Activated T-cell treated with anti-CD3 and anti-CD28 coated beads, Interleukin-2, amount 50 U/mL, for 24 hours (primary cell): ENCODE measurements around the gene CDH22.
A peak's percentile ranks its signal among the peaks of the same experiment; 100 is the strongest.

Experiments used
- DNase-seq: peaks from one replicate; pipeline ENCODE4 v3.0.0-alpha.2; 2020
- H3K27ac Mint-ChIP-seq: 2 replicates; pipeline ENCODE4 v1.8.0; 2020; ENCODE audit warnings: mild to moderate bottlenecking, mixed read lengths
- H3K27me3 Mint-ChIP-seq: 2 replicates; pipeline ENCODE4 v1.8.0; 2020; ENCODE audit warnings: mixed read lengths
- H3K36me3 Mint-ChIP-seq: 2 replicates; pipeline ENCODE4 v1.8.0; 2020; ENCODE audit warnings: low read depth, mixed read lengths
- H3K4me1 Mint-ChIP-seq: 2 replicates; pipeline ENCODE4 v1.8.0; 2020; ENCODE audit warnings: low read depth, mixed read lengths
- H3K4me3 Mint-ChIP-seq: 2 replicates; pipeline ENCODE4 v1.8.0; 2020; ENCODE audit warnings: mild to moderate bottlenecking, moderate library complexity, mixed read lengths
- H3K9me3 Mint-ChIP-seq: 2 replicates; pipeline ENCODE4 v1.8.0; 2020; ENCODE audit warnings: mixed read lengths

Gene CDH22

DNA sequence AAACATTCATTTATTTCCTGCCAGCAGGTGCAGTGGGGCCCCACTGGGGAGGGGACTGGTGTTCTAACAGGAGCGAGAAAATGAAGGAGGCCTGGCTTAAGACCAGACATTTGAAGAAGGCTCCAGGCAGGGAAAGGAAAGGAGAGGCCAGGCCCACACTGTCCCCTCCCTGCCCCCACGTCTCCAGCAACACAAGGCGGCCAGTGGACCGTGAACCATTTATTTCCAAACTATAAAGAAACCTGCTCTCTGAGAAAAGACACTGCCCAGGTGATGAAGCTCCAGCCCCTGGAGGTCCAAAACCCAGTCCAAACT, 41.4 kb upstream of the CDH22 start:
- H3K27me3 Mint-ChIP-seq, result no peaks in the 10 kb centered on the region
- no peak for DNase-seq
- peak overlapping the region; percentile 8 for H3K27ac Mint-ChIP-seq
- no peak overlapping the region for H3K4me3 Mint-ChIP-seq
- peaks cover 77% of the 10 kb centered on the region for H3K36me3 Mint-ChIP-seq
- no peaks in the 10 kb centered on the region for H3K9me3 Mint-ChIP-seq
- H3K4me1 Mint-ChIP-seq, result peaks cover 26% of the 10 kb centered on the region

DNA sequence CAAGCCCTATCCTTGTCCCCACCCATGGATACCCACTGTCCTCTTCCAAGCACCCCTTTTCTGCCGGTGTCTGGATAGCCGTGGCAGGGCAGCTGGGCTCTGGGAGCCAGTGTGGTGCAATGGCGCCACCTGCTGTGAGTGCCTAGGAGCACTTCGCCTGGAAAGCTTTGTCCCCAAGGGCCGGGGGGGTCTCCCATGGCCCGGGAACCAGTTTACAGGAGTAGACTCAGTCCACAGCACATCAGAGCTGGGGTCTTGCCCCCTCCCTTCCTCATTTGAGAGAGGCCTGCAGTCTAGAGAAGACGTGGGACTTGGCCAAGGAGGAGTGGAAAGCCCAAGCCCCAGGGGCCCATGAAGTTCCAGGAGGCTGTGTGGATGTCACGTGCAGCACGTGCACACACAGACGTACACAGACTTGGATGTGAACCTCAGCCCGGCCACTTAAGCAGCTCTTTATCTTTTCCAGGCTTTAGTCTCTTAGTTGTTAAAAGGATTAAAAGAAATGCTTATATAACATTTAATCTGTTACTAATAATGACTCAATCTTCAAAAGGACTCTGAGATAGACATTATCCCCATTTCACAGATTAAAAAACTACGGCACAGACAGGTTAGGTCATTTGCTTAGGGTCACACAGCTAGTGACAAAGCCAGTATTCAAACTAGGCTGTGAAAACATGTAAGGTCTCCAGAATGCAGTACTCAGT, 40.9 kb upstream of the CDH22 start:
- peak; percentile 65 for DNase-seq
- no peaks in the 10 kb centered on the region for H3K9me3 Mint-ChIP-seq
- H3K36me3 Mint-ChIP-seq, result peaks cover 72% of the 10 kb centered on the region
- H3K27ac Mint-ChIP-seq, result peak overlapping the region; percentile 8
- no peak overlapping the region for H3K4me3 Mint-ChIP-seq
- H3K27me3 Mint-ChIP-seq, result no peaks in the 10 kb centered on the region
- peaks cover 23% of the 10 kb centered on the region for H3K4me1 Mint-ChIP-seq

DNA sequence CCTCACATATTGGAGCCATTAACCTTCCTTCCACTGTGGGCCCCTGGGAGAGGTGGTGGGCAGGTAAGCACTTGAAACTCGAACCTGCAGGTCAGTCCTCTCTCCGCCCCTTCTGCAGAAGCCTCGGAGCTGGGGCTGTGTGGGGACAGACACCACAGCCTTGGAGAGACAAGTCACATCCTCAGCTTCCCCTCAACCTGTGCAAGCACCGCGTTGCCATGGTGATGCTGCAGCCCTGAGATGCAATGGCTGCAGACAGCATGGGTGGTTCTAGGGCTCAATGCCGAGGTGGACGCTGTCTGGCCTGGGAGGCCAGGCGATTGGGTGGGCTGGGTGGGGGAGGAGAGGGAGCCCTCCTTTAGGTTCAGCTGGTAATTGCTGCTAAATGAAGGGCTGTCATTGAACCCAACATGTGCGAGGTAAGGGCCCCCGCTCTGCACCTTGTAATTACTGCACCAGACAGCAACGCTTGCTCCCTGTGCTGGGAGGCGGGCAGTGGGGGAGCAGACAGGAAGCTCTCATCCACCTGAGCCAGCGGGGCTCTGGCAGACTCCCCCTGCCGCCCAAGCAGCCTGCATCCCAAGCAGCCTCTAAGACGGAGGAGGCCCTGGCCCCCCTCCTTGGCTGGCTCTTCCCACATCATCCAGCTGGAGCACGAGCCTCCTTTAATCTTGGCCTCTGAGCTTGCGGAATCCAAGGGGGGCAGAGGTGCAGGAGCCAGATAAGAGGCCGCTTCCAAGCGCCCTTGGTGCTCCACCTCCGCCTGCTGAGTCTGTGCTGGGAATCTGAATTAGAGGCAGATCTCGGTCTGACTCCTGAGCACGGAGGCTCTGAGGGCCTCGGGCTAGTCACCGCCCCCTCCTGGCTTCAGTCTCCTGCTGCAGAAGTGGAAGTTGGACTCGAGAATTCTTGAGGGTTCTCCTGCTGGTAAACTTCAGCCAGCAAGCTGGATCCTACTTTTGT, 39.8 kb upstream of the CDH22 start:
- H3K27me3 Mint-ChIP-seq, result peaks cover under 1% of the 10 kb centered on the region
- DNase-seq, result no peak
- H3K4me1 Mint-ChIP-seq, result peaks cover 30% of the 10 kb centered on the region
- H3K9me3 Mint-ChIP-seq, result no peaks in the 10 kb centered on the region
- H3K4me3 Mint-ChIP-seq, result no peak overlapping the region
- peaks cover 62% of the 10 kb centered on the region for H3K36me3 Mint-ChIP-seq
- H3K27ac Mint-ChIP-seq, result no peak overlapping the region

DNA sequence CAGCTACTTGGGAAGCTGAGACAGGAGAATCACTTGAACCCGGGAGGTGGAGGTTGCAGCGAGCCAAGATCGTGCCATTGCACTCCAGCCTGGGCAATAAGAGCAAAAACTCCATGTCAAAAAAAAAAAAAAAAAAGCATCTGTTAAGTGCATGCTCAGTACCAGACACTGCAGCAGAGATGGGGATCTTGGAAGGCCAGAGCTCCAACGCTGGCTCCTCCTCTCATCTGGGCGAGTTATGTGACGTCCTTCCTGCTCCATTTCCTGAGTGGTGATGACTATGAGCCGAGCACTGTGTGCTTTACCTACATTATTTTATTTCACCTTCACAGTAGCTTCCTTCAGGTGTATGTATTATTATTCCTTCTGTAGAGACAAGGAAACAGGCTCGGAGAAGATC, 38.5 kb upstream of the CDH22 start:
- Mint-ChIP-seq H3K27ac (no peak overlapping the region), H3K9me3 (no peaks in the 10 kb centered on the region), H3K27me3 (peaks cover 11% of the 10 kb centered on the region), H3K4me3 (no peak overlapping the region), H3K4me1 (peaks cover 39% of the 10 kb centered on the region), H3K36me3 (peaks cover 49% of the 10 kb centered on the region)
- DNase-seq, result no peak

DNA sequence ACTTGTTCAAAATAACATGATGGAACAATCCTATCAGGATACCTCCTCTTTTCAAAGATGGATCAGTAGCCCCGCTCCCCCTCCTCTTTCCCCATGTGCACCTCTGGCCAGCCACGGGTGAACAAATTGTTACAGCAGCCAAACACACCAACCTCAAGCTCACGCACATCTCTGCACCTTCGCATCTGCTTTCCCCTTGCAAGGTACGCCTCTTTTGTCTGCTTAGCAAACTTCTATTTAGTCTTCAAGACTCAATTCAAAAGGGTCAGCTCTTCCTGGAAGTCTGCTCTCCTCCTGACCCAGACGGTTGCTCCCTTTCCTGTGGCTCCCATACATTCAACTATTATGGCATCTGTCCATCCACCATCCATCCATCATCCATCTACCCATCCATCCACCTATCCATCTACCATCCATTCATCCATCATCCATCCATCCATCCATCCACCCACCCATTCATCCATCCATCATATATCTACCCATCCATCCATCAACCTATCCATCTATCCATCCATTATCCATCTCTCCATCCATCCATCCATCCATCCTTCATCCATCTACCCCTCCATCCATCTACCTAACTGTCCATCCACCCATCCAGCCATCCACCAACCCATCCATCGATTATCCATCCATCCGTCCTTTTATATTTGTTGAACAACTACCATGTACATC, 36.3 kb upstream of the CDH22 start:
- Mint-ChIP-seq H3K27ac (no peak overlapping the region), H3K9me3 (no peaks in the 10 kb centered on the region), H3K4me3 (no peak overlapping the region), H3K4me1 (peaks cover 26% of the 10 kb centered on the region), H3K36me3 (peaks cover 28% of the 10 kb centered on the region), H3K27me3 (peaks cover 23% of the 10 kb centered on the region)
- DNase-seq, result no peak

DNA sequence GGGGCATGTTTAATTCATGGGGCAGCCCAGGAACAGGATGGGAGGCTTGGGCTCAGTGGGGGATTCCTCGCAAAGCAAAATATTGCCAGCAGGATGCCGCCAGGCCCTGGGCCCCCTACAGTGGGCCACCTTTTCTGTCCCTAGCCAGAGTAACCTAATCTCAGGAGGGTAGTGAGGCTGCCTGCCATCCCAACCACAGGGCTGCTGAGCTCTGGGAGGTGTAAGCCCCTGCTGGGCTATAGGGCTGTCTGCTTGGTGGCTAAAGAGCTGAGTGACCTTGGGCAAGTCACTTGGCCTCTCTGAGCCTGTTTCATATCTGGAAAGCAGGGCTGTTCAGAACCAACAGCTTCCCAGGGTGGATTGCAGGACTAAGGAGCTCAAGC, 35.7 kb upstream of the CDH22 start:
- Mint-ChIP-seq H3K4me1 (peaks cover 23% of the 10 kb centered on the region), H3K9me3 (no peaks in the 10 kb centered on the region), H3K36me3 (peaks cover 23% of the 10 kb centered on the region), H3K27me3 (peaks cover 29% of the 10 kb centered on the region), H3K4me3 (no peak overlapping the region), H3K27ac (no peak overlapping the region)
- no peak for DNase-seq

DNA sequence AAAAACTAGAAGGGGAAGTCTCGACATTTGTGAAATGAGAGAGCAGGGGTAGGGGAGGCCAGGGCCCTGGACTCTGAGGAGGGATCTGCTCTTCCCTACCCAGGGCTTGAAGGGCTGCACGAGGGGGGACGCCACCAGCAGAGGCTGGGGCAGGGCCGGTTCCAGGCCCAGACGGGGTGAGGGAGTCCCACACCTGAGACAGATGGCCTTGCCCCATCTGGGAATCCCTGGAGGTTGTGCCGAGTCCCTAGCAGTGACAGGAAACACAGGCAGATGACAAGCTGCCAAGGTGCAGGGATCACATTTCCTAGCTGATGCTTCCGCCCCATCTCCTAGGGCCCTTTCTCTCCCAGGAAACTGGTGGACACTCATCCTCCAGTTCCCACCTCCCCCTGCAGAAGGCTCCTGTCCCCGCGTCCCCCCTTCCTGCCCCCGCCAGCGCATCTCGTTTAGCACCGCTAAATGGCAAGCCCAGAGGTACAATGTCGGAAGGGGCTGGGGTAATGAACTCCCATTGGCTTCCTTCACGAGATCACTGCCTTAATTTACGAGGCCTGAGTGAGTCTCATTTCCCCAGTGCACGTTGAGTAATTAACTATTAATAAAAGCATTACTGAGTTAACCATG, 35.2 kb upstream of the CDH22 start:
- no peak overlapping the region for H3K27ac Mint-ChIP-seq

DNA sequence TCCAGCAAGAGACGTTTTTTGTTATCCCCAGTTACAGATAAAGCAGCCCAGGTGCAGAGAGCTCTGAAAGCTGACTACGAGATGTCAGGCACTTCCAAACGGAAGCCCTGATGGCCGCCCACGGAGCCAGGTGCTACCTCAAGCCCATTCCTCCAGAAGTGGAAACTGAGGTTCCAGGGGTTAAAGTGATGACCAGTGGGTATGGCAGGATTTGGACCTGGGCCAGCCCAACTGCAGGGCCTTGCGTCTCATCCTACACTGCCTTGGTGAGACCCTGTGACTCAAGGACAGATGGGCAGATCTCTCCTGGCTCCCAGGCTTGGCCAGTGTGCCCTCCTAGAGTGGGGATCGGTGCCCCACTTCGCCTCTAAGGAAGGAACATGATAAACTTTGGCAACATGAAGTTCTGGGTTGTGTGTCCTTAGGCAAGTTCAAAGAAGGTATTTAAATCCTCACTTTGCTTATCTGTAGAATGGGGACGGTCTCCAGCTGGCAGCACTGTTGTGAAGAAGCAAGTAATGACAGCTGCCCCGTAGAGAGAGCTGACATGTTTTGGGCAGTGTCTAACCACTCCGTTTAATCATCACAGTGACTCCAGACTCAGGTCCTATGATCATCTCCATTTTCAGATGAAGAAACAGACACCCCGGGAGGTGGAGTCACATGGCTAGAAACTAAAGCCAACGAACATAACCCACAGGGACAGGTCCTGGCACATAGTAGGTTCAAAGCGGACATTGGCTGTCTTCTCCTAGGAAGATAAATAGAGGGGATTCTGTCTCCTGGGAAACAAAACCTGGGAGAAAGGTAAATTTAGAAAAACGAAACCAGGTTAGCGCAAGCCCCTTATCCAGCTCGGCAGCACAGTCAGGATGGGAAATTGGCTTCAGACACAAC, 34.4 kb upstream of the CDH22 start:
- peak overlapping the region; percentile 21 for H3K4me3 Mint-ChIP-seq
- H3K36me3 Mint-ChIP-seq, result peaks cover 15% of the 10 kb centered on the region
- no peak for DNase-seq
- no peak overlapping the region for H3K27ac Mint-ChIP-seq
- H3K9me3 Mint-ChIP-seq, result no peaks in the 10 kb centered on the region
- peaks cover 21% of the 10 kb centered on the region for H3K4me1 Mint-ChIP-seq
- peaks cover 35% of the 10 kb centered on the region for H3K27me3 Mint-ChIP-seq

More for the DNA sequence above, 35.2 kb upstream of the CDH22 start:
- no peak for DNase-seq
- Mint-ChIP-seq H3K4me1 (peaks cover 21% of the 10 kb centered on the region), H3K36me3 (peaks cover 18% of the 10 kb centered on the region), H3K27me3 (peaks cover 32% of the 10 kb centered on the region), H3K9me3 (no peaks in the 10 kb centered on the region), H3K4me3 (peak overlapping the region; percentile 21)

DNA sequence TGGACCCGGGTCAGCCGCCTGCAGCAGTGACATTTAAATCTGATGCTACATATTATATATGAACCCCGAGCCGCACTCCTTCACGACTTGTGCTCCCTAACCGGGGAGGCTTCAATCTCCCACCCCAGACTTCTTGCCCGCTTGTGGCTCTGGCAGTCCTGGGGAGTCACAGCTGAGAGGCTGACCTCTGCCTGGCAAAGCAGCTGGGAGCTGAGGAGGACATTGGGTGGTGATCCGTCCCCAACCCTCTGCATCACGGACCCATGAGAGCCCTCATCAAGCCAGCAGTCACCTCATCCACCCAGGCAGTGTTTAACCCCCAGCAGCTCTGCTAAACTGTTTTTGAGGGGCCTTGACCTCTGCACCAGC, 33.7 kb upstream of the CDH22 start:
- Mint-ChIP-seq H3K27me3 (peaks cover 42% of the 10 kb centered on the region), H3K9me3 (no peaks in the 10 kb centered on the region), H3K27ac (no peak overlapping the region), H3K4me3 (no peak overlapping the region), H3K4me1 (peaks cover 18% of the 10 kb centered on the region), H3K36me3 (peaks cover 8% of the 10 kb centered on the region)
- DNase-seq, result no peak

DNA sequence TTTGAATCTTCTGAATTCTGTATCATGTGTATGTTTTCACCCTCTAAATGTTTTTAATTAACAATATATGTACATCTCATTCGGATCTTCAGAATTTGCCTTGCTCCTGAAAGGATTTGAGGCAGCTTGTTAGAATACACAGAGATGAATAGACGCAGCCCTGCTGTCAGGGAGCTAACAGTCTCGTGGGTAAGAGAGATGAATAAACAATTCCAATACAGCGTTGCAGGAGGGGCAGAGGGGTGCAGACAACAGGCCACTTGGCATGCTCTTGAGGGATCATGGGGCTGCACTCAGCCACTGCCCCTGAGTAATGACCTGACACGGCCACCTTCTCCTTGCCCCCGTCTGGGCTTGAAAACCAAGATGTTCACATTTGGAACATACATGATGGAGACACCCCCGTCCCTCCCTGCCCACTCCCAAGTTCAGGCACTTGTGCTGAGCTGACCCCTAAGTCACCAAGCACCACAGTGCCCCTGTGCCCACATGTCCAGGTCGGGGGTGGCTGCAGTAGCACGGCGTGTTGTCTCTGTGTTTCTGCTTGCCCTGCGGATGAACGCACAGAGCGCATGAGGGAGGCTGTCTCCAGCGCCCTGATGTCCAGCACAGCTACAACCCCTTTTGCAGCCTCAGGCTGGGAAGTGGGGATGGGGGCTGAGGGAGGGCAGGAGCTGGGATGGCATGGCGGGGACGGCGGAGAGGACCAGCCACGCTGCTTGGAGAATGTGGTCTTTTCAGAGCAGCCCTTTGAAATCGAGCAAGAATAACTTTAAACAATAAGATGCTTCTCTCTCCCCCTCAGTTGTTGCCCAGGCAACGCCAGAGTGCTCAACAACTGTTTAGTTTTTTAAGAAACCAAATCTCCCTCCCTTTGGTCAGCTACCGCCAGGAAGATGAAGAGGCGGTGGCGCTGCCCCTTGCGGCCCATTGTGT, 33.0 kb upstream of the CDH22 start:
- H3K27ac Mint-ChIP-seq, result no peak overlapping the region
- no peak overlapping the region for H3K4me3 Mint-ChIP-seq
- no peak for DNase-seq
- H3K4me1 Mint-ChIP-seq, result peaks cover 16% of the 10 kb centered on the region
- peaks cover 5% of the 10 kb centered on the region for H3K36me3 Mint-ChIP-seq
- H3K27me3 Mint-ChIP-seq, result peaks cover 45% of the 10 kb centered on the region
- H3K9me3 Mint-ChIP-seq, result no peaks in the 10 kb centered on the region

DNA sequence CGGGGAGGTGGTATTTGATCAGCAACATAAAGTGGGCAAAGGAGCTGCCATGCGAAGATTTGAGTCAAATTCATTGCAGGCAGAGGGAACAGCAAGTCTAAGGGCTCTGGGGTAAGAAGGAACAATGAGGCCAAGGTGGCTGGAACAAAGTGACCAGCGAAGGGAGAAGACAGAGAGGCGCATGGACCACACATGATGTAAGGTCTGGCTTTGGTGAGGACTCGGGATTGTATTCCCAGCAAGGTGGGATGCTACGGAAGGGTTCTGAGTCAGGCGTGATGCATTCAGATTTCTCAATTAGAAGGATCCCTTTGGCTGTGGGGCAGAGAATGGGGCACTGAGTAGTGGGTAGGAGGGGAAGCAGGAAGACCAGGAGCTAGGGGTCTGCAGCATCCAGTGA, 30.7 kb upstream of the CDH22 start:
- Mint-ChIP-seq H3K4me1 (peaks cover 16% of the 10 kb centered on the region), H3K4me3 (no peak overlapping the region), H3K27me3 (peaks cover 63% of the 10 kb centered on the region), H3K27ac (no peak overlapping the region), H3K9me3 (no peaks in the 10 kb centered on the region), H3K36me3 (no peaks in the 10 kb centered on the region)
- DNase-seq, result no peak

DNA sequence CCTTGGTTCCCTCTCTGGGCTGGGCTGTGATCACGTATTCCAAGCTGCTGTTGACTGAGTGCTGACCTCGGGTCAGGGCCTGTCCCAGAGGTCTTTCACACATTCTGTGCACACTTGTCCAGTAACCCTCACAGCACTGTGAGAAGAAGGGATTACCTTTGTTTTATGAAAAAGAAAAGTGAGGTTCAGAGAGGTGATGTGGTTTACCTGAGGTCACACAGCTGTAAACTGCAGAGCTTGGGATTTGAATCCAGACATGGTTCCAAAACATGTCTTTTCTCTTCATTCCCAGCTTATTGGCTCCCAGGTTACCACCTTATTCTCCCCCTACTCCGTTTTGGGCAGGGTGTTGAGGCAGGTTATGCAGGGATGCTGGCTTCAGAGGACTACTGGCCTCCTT, 28.4 kb upstream of the CDH22 start:
- Mint-ChIP-seq H3K27ac (no peak overlapping the region), H3K4me1 (no peaks in the 10 kb centered on the region), H3K27me3 (peaks cover 68% of the 10 kb centered on the region), H3K4me3 (no peak overlapping the region), H3K9me3 (no peaks in the 10 kb centered on the region), H3K36me3 (no peaks in the 10 kb centered on the region)
- DNase-seq, result no peak

DNA sequence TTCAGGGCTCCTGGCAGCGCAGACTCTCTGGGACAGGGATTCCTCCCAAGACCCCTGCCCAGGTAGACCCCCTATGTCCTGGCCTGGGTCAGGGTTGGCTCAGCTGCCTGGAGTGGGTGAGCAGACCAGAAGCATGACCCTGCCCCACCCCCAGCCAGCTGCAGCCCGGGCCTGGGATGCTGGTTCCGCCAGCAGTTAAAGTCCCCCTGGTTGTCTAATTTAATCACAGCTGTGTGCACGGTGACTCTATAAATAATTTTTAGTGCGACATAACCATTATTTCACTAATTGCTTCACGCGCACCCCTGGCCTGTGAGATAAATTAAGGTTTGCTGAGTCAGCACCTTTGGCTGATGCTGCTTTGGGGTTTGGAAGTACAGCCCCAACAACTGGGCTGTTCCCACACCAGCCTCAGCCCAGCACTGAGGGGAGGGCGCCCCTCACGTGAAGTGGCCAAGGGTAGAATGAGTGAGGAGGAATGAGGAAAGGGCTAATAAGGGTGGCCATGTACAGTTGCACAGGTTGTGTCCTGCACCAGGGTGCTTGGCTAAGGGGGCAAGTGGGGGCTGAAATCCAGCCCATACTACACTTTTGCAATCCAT, 26.1 kb upstream of the CDH22 start:
- no peaks in the 10 kb centered on the region for H3K4me1 Mint-ChIP-seq
- H3K4me3 Mint-ChIP-seq, result no peak overlapping the region
- no peak overlapping the region for H3K27ac Mint-ChIP-seq
- no peaks in the 10 kb centered on the region for H3K9me3 Mint-ChIP-seq
- H3K36me3 Mint-ChIP-seq, result no peaks in the 10 kb centered on the region
- DNase-seq, result no peak
- H3K27me3 Mint-ChIP-seq, result peaks cover 68% of the 10 kb centered on the region
